GM19324 (cell line): Measurements from ENCODE around the gene SORCS1.

ENCODE experiments used
- ATAC-seq: cut with Tn5 transposase; IDR thresholded peaks from one replicate; pipeline ENCODE4 v1.9.1; 2021; ENCODE audit warnings: mild to moderate bottlenecking, moderate library complexity; ENCODE audit not compliant: unreplicated experiment, low FRiP score

The SORCS1 gene

DNA sequence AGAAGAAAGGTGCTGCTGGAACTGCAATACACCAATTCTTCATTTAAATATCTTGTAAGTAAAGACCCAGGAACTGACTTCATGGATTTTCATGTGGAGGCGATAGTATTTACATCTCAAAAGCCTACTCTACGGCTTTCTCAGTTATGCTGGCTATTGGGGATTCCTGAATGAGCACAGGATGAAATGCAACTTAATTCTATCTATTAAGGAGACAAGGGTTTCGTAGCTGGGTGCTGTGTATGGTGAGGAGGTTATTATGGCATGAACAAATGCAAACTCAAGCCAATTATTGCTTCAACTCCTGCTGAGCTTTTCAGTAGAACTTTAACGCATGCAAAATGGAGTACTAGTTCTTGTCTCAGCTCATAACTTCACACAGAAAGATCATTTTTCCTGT, 251.2 kb downstream of the SORCS1 start:
- no peak for ATAC-seq

DNA sequence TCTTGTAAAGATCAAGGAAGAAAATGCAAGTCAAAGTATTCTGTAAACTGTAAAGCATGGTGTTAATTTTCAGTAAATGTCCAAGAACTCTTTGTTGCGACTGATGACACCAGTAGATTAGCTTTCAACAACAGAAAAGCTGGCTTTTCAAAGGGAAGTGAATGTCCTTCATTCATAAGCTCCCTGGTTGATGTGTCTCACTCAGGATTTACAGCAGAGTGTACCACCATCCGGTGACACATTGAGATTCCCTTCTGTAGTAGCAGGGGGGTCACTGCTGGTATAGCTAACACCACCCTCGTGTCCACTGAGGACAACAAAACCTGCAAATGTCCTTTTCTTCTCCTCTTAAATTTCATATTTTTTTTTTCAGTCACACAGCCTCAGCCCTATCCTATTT, 253.4 kb downstream of the SORCS1 start:
- no peak for ATAC-seq

DNA sequence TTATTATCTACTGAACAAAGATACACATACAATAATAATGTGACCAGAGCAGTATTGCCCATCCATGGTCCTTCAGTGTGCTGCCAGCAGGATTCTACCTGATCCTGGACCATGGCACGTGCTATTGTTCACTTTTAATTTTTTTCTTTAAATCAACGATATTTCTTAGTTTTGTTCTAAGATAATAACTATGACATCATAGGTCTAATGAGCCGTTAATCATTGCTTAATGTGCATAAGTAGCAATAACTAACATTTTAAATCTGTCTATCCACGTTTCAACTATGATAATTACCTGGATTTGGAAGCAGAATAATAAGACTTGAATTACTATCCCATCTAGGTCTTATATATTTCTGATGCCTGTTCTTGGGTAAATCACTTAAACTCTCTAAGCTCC, 253.8 kb downstream of the SORCS1 start:
- ATAC-seq, result no peak

DNA sequence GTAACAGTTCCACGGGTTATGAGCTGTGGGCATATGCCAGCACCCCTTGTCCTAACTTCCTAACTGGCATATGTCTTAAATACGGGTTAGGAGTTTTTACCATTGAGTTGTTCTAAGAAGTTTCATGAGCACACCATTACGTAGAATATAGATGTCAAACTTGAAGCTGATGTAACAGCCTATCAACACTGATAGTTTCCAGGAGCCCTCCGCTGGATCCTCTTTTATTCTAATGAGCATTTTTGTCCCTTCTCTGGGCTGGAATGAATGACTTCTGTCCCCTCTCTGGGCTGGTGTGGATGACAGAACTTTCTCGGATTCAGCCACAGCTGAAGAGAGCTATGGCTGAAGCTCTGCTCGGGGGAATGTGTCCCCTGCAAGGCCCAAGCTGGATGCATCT, 256.3 kb downstream of the SORCS1 start:
- ATAC-seq, result no peak

DNA sequence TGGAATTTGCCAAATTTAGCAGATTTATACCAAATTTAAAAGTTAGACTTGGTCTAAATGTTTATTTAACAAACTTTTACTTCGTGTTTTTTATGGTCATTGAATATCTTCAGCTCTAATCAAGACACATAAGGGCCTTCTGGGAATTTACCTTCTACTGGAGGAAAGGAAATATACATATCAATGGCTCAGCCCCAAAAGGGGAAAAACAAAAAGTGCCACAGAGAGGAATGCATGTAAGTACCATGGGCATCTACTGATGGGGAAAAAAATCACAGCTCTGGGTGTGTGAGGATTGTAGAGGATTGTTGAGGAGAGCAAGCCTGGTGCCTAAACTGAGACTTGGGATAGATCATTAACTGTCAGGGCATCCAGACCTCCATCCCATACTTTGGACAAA, 260.3 kb downstream of the SORCS1 start:
- ATAC-seq, result no peak

DNA sequence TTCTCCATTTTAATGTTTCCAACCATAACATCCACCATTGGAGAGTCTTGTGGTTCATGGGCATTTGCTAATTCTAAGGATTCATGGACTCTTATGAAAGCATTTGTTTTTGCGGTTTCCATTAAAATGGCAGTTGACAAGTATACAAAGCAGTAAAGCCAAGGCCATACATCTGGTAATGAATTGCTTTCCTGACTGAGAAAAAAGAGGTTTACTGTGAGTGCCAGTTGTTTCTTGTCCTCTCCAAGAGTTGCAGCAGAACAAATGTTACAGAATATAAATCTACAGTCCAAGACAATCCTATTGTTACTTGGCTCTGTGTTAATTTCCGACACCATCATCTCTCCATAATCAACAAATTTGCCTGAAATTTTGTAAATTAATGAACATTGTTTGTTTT, 261.3 kb downstream of the SORCS1 start:
- no peak for ATAC-seq

DNA sequence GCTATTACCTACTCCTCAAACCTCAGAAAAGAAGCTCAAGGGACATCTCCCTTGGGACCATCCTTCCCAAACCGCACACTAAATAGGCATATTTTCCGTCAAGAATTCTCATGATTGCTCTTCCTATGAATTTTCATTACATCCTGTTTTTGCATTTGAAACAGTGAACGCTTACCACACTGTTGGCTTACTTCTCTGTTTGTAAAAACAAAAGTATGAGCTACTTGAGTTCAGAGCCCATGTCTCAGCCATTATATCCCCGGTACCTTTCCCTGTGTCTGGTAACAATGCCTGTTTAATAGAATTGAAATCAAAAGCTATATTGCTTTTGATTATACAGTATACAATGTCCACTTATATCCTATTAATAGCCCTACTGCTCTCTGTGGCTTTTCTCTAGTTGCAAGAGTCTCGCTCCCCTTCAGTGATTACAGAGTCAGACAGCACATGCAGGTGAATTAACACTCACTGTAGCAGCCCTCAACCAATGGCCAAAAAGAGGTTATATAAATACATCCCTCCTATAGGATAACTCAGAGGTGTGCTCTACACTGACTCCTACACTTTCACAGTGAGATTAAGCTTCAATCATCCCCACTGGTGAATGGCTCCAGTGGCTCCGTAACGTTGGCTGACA, 264.4 kb downstream of the SORCS1 start:
- peak; percentile 42 for ATAC-seq

DNA sequence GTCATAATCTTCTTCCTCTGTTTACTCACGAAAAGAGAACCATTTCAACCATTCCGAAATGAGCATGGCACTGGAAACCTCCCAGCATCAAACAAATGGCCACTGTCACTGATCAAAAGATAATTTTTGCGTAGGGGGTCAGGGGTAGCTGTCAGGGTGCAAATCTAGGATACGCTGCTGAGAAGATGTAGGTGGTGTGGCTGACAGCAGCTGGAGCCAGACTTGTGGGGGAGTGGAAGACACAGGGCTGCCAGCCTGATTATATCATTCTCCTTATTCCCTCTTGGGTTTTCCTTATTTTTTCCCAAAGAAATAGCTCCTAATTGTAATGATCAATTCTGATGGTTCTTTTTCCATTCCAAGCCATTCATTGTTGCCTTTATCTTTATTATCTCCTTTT, 266.1 kb downstream of the SORCS1 start:
- no peak for ATAC-seq

DNA sequence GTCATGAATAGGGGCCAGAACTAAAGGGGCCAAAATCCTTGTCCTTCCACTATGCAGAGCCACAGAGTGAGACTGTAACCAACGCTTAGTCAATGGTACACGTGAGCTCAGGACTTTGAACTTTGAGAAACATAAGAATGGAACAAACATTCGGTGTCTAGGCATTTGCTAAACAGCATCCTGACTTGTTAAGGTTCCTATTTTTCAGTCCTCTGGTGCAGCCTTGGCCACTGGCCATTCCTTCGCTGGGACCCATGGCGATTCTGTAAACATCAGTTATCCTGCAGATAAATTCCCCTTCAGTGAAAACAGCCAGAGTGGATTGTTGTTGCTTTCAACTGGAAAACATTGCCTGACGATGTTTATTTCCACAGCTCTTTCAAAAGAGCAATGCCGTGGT, 266.8 kb downstream of the SORCS1 start:
- no peak for ATAC-seq

DNA sequence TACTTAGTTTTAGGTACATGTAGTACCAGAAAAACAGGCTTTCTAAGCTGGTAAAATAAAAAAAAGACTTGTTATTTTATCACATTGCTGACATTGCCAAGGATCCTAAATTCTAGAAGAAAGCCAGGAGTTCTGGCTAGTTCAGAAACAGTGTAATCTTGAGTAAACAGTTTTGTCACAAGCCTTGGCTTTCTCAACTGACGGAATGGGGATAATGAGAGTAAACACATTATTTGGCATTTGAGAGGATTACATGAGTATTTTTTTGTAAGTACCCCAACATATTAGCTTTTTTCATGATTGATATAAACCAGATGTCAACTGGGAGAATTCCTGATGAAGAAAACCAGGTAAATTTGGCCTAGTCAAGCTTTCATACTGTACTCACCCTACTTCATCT, 269.8 kb downstream of the SORCS1 start:
- ATAC-seq, result no peak

DNA sequence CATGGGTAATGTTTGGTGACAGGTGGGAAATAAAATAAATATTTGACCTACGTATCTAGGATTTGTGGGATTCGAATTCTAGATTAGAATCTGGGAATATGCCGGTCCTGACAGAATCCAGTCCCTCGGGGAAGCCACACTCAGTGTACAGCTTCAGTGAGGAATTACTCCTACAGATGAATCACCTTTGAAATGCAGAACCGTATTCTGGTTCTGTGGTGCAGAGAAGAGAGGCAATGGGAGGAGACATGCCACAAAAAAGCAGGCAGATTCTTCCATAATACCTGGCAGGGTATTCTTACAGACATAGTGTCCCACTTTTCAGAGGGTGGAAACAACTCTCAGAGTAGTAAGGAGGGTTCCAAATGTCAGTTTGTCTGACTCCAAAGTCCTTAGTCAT, 286.9 kb downstream of the SORCS1 start:
- no peak for ATAC-seq

DNA sequence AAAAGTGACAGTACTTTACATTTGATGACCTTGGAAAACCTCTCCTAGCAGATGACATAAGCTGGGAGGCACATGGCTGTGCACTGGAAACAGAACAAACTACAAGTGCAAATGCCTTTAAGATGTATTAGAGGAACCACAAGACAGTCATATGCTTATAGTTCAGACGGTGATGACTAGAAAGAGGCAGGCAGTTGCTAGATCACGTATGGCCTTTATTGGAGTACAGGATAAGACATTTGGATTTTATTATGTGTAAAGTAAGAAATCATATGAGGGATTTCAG, 290.0 kb downstream of the SORCS1 start:
- ATAC-seq, result no peak

DNA sequence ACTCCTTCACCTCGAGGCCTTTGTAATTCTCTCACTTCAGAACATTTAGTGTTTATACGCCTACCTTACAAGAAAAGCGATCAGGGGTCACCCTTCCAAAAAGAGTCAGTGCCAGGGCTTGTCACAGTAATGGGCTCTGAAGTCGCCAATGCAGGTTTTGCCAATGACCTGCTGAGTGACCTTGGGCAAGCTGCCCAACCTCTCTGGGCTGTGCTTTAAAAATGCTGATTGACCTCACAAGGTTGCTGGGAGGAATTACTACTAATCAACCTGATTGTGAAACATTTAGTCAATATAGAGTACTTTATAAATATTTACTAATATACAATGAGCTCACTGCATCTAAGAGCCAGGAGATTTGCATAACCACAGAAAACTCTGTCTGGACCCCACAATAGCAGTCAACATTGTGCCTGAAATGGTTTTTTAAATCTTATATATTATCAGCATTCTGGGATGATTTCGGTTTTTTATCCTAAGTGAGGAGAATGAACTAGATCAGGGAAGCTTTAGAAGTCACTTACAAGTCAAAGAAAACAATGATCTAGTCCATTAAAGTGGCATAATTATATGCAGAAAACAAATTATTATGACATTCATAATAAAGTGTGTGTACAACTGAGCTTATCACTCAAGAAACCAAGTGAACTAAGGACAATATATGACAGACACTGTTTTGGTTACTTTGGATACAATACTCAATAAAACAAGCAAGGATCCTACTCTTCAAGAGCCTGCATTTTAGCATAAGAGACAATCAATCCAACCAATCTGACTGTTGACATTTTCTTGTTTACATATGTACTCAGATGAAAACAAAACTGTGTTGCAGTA, 290.5 kb downstream of the SORCS1 start:
- no peak for ATAC-seq

DNA sequence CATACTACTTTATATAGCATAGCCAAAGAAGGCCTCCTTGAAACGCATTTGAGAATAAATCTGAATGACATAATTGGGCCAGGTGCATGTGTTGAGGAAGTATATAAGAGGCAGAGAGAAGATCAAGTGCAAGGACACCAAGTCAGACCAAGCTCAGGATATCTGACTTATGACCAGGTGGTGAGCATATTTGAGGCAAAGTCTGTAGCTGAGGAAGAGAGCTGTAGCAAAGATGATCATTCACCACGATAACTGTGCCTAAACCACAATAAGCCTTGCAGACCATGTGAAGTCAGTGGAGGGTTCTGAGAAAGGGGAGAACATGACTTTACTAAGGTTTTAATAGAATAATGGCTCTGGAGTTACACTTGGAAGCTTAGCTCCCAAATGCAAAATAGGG, 292.3 kb downstream of the SORCS1 start:
- ATAC-seq, result no peak

DNA sequence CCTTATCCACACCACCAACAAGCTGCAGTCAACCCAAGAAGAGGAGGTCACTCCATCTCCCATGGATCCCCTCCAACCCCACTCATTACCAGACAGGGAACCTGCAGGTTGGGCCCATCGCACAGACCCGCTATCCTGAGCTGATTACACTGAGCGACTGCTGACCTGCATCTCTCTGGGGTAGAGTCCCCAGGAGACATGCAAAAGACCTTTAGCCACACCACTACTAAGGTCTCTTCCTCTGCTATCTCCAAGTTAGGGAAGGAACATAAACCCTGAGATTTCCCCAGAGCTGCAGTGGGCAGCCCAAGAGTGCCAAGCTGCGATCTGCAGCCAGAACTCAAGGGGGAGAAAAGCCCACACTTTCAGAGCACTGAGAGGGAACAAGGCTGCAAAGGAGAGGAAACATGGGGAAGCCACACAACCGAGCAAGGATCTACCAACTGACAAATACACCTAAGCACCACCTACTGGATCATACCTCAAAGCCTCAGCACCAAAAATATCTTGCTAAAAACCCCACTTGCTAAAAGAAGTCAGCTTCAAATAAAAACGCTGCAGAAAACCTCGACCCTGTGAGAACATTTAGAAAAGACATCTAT, 298.2 kb downstream of the SORCS1 start:
- ATAC-seq, result peak; percentile 89

DNA sequence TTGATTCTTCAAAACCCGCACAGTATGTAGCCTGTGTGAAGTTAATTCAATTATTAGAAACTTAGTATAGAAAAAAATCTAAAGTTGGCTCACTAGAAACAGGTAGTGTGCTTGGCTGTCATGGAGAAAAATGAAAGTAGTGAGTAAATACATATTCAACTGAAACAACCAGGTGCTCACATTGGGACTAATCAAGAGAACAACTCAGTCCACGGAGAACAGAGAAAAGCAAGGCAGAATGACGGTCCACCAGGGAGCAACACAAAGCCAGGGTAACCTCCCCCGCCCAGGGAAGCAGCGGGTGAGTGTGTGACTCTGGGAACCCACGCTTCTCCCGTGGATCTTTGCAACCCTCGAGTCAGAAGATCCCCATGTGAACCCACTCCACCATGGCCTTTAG, 300.5 kb downstream of the SORCS1 start:
- no peak for ATAC-seq

DNA sequence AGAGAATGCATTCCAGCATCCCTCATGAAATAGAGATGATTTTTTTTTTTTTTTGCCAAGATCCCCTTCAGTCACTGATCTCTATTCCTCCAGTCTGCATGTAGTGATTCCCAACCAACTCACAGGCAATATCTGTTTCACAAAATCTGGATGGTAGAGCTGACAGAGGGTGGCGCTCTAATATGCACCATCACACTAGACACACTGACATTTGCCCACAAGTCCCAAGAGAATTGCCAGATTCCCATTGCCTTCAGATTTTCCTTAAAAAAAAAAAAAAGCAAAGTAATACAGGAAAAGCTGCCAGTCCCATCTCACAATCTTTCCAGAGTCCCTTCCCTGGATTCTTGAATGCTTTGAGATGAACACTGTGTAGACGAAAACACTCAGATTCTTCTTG, 301.0 kb downstream of the SORCS1 start:
- ATAC-seq, result no peak

DNA sequence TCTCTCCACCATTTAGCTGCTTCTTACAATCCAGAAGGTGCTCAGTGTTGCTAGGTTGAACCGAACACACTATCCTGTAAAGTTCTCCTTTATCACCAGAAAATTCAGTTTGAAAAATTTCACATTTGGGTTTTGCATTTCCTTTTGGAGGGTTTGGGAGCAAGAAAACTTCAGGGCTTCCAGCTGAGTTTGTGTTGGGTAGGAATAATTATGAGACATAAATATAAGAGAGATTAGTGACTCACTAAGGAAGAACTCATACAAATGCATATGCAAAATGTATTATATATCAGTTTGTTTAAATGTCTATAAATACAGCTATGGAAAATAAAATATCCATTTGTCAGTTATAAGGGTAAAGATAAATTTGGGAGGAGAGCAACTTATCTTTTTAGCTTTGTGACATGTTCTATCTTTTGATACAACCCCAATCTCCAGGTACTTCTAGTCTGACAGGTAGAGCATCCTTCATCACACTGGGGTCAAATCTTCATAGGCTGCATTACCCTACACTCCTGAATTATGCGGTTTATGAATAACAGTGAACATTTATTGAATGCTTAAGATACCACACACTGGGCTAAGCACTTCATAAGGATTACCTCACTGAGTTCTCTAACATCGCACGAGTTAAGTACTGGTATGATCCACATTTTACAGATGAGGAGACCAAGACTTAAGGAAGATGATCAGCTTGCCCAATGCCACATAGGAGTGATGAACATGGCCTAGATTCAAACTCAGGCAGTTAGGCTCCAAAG, 304.4 kb downstream of the SORCS1 start:
- ATAC-seq, result no peak

DNA sequence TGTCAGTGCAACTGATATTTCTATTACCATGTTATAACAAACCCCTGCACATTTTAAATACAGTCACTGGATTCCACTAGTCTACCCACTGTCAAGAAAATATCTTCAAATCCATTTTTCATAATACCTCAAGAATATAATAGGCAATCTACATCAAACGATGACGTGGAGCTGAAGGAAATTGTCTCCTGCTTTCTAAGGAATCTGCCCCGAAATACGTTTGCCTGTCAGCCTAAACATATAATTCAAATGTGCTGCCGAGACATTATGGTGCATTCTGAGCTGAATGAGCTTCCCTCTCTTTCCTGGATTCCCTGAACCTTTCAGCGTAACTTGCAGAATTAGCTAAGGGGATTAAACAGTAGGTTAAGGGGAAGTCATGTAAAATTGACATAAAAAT, 306.8 kb downstream of the SORCS1 start:
- ATAC-seq, result no peak

DNA sequence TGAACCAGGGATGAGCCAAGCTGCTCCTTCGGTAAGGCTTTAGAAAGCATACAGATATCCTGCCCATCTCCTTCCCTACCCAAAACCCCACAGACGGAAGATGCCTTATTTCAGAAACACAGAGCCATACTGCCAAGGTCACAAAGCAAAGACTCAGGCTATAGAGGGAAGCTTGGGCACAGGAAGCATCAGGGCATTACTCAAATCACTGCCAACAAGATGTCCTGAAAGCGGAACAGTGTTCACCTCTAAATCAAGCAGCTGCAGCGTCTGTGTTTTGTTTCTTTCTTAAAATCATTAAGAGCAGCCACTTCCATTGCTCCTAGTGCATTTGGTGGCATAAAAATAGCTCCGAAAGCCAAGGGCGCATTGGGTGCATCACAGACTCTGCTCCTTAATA, 307.3 kb downstream of the SORCS1 start:
- peak; percentile 57 for ATAC-seq

DNA sequence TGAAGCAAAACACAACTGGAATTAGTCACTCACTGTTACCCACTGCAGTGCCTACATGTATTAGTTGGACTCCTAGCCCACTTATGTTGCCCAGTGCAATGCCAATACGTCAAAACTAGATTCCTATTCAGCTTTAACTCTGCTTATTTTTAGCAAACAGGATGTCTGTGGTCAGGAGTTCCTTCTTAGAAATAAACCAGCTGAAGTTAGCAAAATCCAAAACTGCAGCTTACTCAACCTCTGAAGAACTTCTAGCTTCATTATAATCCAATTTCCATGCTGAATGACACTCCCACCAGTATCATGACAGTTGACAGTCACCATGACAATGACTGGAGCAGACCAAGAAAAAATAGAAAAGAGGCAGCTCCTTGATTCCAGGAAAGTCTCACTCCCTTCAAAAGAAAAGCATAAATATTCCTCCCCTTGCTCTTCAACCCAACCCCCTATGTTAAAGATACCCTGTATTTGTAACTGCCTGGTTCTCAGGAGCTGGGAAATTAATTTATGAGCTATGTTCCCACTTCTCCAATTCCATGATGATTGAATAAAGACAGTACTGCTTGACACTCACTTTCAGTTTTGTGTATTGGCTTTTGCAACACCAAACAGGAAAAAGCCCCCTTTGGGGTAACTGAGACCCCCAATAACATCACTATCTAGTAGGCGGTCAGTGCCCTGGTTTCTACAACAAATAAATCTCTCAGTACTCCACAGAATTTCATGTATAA, 327.4 kb downstream of the SORCS1 start:
- peak; percentile 87 for ATAC-seq
